K562 (cell line): ENCODE results near the gene NXN. TPM values are rescaled to one million over a fixed set of nuclear protein-coding genes. Genes with fewer than 3 reads are reported as not detected.

ENCODE experiments used
- CBX2 ChIP-seq: fragments of 200-600 bp; sonication (generic); IDR thresholded peaks from one replicate; pipeline ENCODE4 v1.6.1; 2012; ENCODE audit warnings: mild to moderate bottlenecking, low read length, inconsistent platforms; ENCODE audit not compliant: insufficient read depth, poor library complexity, severe bottlenecking
- CHCHD3 ChIP-seq: fragments of 250-450 bp; sonication (Bioruptor Pico); IDR thresholded peaks from 2 replicates; pipeline ENCODE4 v2.1.2; 2022; ENCODE audit warnings: mild to moderate bottlenecking
- MCM7 ChIP-seq, 2 experiments: fragments of 450-650 bp; IDR thresholded peaks; 2 replicates each; pipeline ENCODE4 v1.6.1; 2016 to 2018
- MYBL2 ChIP-seq, 2 experiments: fragments of 450-650 bp in 1 of 2; sonication (generic) in 1 of 2; formaldehyde crosslinking in 1 of 2; IDR thresholded peaks; 2 replicates each; pipeline versions ENCODE4 v1.6.1 to v1.8.1; 2017 to 2022; ENCODE audit warnings: borderline replicate concordance in 1 of 2, inconsistent platforms in 1 of 2, low read depth in 1 of 2, mild to moderate bottlenecking in 1 of 2, missing genetic modification reagents in 1 of 2, moderate library complexity in 1 of 2
- PCBP1 ChIP-seq: fragments of 200-400 bp; formaldehyde crosslinking; IDR thresholded peaks from 2 replicates; pipeline ENCODE4 v1.6.1; 2018; ENCODE audit warnings: mild to moderate bottlenecking, low read depth, low read length; ENCODE audit not compliant: poor library complexity, severe bottlenecking
- SMAD1 ChIP-seq: fragments of 150-350 bp; IDR thresholded peaks from 2 replicates; pipeline ENCODE4 v1.6.1; 2014; ENCODE audit warnings: low read length, low read depth; ENCODE audit not compliant: partially characterized antibody
- TCF7L2 ChIP-seq: fragments of 150-350 bp; IDR thresholded peaks from 2 replicates; pipeline ENCODE4 v1.6.1; 2016; ENCODE audit warnings: low read depth, mild to moderate bottlenecking, low read length, moderate library complexity
- ZNF354B ChIP-seq: fragments of 250-450 bp; sonication (Bioruptor Pico); IDR thresholded peaks from 2 replicates; pipeline ENCODE4 v1.4.0; 2020
- ZNF699 ChIP-seq: fragments of 250-450 bp; sonication (Bioruptor Pico); IDR thresholded peaks from 2 replicates; pipeline ENCODE4 v1.8.0; 2021; ENCODE audit warnings: mild to moderate bottlenecking, moderate library complexity; ENCODE audit not compliant: insufficient replicate concordance
- ZNF77 ChIP-seq: fragments of 250-450 bp; sonication (Bioruptor Pico); IDR thresholded peaks from 2 replicates; pipeline ENCODE4 v1.5.0; 2020
- polyA plus RNA-seq, 8 experiments: library from polyadenylated mRNA; depleted of rRNA in 4 of 8; stranded (reverse) in 5 of 8; unstranded in 3 of 8; fragments of >200 nt; fragmentation: Nextera tagmentation in 2 of 8; fragmentation: Illumina TruSeq in 1 of 8; extraction: Ambion mirVana in 2 of 8; extraction: Trizol in 1 of 8; gene quantifications; 2 replicates each; pipeline versions ENCODE4 v1.2.1 to v1.2.3, GENCODE V29; 2011 to 2014; ENCODE audit warnings: inconsistent platforms in 1 of 8, missing spikeins in 1 of 8
- total RNA-seq, 7 experiments: library from RNA; depleted of rRNA in 6 of 7; stranded (reverse); fragments of >200 nt in 6 of 7; fragmentation: Illumina TruSeq in 2 of 7; extraction: Trizol in 2 of 7; gene quantifications; 2 replicates each; pipeline versions ENCODE4 v1.2.1 to v1.2.3, GENCODE V29; 2011 to 2021; ENCODE audit warnings: low replicate concordance in 1 of 7
- TF ChIP-seq, protein P1 (sequence below): sonication (generic); formaldehyde crosslinking; IDR thresholded peaks from 2 replicates; pipeline ENCODE4 v1.8.0; 2022; ENCODE audit warnings: mild to moderate bottlenecking, missing genetic modification reagents, borderline replicate concordance
- TF ChIP-seq, protein P2 (sequence below): fragments of 250-450 bp; sonication (Bioruptor Pico); IDR thresholded peaks from 2 replicates; pipeline ENCODE4 v1.8.0; 2021; ENCODE audit warnings: moderate library complexity, mild to moderate bottlenecking, inconsistent platforms
- TF ChIP-seq, protein P3 (sequence below): IDR thresholded peaks from 3 replicates; pipeline ENCODE4 v1.6.1; 2011; ENCODE audit warnings: borderline replicate concordance, mild to moderate bottlenecking, moderate library complexity; ENCODE audit not compliant: insufficient read length; ENCODE audit errors: extremely low read depth

NXN gene
- total and polyA plus RNA-seq, 9 of the 15 experiments (the other 6 are each of a cell fraction or from before 2014, with no cell fraction given), result 0.08 to 0.39 (median 0.29) TPM; not detected in 5

DNA sequence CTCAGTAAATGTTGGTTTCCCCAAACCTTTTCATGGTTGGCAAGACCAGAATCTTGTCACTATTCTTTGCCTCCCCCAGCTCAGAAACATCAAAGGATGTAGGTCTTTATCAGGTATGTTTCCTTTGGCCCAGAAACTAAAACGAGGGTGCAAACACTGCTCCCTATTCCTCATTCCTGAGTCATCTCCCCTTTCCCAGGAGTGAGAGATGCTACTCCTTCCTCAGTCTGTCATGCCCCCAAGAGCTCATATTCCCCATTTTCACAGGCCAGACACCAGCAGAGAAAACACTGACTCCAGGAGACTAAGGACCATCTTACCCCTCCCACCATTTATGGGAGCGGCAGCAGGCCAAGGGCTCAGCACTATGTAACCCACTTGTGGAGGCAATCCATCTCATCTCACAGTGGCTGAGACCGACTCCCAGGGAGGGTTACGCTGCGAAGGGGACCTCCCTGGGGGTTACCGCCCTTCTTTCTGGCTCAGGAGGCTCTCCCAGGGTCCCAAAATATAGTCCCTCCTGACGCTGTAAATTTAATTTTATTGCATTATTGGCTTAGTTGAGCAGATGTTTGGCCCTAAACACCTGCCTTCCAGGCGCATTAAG is 229.0 kb downstream of the NXN start (continued):
- no peak for TF ChIP-seq MYBL2 (IDR thresholded peaks at IDR 0.05; ENCODE audit: low read depth)
- TF ChIP-seq MYBL2 (CRISPR knock-in tag; IDR thresholded peaks at IDR 0.05; ENCODE audit: borderline replicate concordance), result no peak
- no peak for TF ChIP-seq TCF7L2
- TF ChIP-seq CBX2, result no peak
- no peak for TF ChIP-seq MCM7 (IDR thresholded peaks at IDR 0.05)
- TF ChIP-seq ZNF699 (CRISPR knock-in tag), result no peak
- TF ChIP-seq PCBP1, result no peak
- no peak for TF ChIP-seq CHCHD3 (CRISPR knock-in tag)
- TF ChIP-seq, protein P1, sequence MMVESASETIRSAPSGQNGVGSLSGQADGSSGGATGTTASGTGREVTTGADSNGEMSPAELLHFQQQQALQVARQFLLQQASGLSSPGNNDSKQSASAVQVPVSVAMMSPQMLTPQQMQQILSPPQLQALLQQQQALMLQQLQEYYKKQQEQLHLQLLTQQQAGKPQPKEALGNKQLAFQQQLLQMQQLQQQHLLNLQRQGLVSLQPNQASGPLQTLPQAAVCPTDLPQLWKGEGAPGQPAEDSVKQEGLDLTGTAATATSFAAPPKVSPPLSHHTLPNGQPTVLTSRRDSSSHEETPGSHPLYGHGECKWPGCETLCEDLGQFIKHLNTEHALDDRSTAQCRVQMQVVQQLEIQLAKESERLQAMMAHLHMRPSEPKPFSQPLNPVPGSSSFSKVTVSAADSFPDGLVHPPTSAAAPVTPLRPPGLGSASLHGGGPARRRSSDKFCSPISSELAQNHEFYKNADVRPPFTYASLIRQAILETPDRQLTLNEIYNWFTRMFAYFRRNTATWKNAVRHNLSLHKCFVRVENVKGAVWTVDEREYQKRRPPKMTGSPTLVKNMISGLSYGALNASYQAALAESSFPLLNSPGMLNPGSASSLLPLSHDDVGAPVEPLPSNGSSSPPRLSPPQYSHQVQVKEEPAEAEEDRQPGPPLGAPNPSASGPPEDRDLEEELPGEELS (CRISPR knock-in tag), result no peak
- no peak for TF ChIP-seq SMAD1
- TF ChIP-seq, protein P2, sequence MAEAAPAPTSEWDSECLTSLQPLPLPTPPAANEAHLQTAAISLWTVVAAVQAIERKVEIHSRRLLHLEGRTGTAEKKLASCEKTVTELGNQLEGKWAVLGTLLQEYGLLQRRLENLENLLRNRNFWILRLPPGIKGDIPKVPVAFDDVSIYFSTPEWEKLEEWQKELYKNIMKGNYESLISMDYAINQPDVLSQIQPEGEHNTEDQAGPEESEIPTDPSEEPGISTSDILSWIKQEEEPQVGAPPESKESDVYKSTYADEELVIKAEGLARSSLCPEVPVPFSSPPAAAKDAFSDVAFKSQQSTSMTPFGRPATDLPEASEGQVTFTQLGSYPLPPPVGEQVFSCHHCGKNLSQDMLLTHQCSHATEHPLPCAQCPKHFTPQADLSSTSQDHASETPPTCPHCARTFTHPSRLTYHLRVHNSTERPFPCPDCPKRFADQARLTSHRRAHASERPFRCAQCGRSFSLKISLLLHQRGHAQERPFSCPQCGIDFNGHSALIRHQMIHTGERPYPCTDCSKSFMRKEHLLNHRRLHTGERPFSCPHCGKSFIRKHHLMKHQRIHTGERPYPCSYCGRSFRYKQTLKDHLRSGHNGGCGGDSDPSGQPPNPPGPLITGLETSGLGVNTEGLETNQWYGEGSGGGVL, result no peak
- TF ChIP-seq, protein P3, sequence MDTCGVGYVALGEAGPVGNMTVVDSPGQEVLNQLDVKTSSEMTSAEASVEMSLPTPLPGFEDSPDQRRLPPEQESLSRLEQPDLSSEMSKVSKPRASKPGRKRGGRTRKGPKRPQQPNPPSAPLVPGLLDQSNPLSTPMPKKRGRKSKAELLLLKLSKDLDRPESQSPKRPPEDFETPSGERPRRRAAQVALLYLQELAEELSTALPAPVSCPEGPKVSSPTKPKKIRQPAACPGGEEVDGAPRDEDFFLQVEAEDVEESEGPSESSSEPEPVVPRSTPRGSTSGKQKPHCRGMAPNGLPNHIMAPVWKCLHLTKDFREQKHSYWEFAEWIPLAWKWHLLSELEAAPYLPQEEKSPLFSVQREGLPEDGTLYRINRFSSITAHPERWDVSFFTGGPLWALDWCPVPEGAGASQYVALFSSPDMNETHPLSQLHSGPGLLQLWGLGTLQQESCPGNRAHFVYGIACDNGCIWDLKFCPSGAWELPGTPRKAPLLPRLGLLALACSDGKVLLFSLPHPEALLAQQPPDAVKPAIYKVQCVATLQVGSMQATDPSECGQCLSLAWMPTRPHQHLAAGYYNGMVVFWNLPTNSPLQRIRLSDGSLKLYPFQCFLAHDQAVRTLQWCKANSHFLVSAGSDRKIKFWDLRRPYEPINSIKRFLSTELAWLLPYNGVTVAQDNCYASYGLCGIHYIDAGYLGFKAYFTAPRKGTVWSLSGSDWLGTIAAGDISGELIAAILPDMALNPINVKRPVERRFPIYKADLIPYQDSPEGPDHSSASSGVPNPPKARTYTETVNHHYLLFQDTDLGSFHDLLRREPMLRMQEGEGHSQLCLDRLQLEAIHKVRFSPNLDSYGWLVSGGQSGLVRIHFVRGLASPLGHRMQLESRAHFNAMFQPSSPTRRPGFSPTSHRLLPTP, result no peak
- TF ChIP-seq ZNF354B (CRISPR knock-in tag), result no peak
- no peak for TF ChIP-seq ZNF77 (CRISPR knock-in tag)
